OCI-LY3 (cell line): ENCODE measurements around the gene TNFRSF6B.

Experiments used
- EZH2phosphoT487 ChIP-seq: fragments of 200-600 bp; shearing (Covaris generic); IDR thresholded peaks from 2 replicates; pipeline ENCODE4 v1.6.1; 2018; ENCODE audit warnings: antibody characterized with exemption, mixed run types, low read depth
- TF ChIP-seq, protein P1 (sequence below): fragments of 200-600, 300-600 bp; sonication (generic); IDR thresholded peaks from 2 replicates; pipeline ENCODE4 v1.5.1; 2014; ENCODE audit warnings: antibody characterized with exemption, low read length, low read depth

DNA sequence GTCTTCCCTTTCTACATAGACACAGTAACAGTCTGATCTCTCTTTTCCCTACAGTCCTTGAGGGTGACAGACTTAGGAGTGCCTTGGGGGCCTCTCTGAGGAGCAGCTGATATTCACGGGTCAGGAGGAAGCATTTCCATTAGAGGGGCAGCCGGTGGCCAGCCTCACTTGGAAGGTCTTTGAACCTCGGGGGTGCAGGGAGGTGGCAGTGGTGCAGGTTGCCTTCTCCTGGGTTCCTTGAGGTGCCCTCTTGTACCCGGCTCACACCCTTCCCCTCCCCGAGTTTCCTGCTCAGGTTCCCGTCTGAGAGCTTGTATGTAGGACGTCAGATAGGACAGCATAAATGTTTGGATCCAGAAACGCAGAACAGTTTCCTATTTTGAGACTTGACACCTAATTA is 35.8 kb upstream of the TNFRSF6B start:
- TF ChIP-seq, protein P1, sequence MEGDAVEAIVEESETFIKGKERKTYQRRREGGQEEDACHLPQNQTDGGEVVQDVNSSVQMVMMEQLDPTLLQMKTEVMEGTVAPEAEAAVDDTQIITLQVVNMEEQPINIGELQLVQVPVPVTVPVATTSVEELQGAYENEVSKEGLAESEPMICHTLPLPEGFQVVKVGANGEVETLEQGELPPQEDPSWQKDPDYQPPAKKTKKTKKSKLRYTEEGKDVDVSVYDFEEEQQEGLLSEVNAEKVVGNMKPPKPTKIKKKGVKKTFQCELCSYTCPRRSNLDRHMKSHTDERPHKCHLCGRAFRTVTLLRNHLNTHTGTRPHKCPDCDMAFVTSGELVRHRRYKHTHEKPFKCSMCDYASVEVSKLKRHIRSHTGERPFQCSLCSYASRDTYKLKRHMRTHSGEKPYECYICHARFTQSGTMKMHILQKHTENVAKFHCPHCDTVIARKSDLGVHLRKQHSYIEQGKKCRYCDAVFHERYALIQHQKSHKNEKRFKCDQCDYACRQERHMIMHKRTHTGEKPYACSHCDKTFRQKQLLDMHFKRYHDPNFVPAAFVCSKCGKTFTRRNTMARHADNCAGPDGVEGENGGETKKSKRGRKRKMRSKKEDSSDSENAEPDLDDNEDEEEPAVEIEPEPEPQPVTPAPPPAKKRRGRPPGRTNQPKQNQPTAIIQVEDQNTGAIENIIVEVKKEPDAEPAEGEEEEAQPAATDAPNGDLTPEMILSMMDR = no peak
- no peak for TF ChIP-seq EZH2phosphoT487
